CD4-positive, alpha-beta T cell (primary cell): ENCODE measurements around the gene NACC2. TPM values are rescaled to one million over a fixed set of nuclear protein-coding genes. Genes with fewer than 3 reads are reported as not detected.

Experiments used
- ATAC-seq: fragments of 200-7000 bp; cut with Tn5 transposase; one replicate; pipeline ENCODE4 v1.10.0; 2022; ENCODE audit warnings: mild to moderate bottlenecking; ENCODE audit not compliant: poor library complexity
- CTCF ChIA-PET: fragments of 350-600 bp; sonication (Branson Sonifier 250); formaldehyde crosslinking; loops from one replicate; lab custom pipeline; 2021; ENCODE audit warnings: antibody characterized with exemption, inconsistent platforms; lab: Charles Lee
- POLR2A ChIA-PET: fragments of 350-600 bp; sonication (Branson Sonifier 250); formaldehyde crosslinking; loops from one replicate; lab custom pipeline; 2021; ENCODE audit warnings: antibody characterized with exemption, inconsistent platforms; lab: Charles Lee
- DNase-seq, 14 experiments: peaks; one replicate each; pipeline ENCODE4 v3.0.0-alpha.2; 2013 to 2020; ENCODE audit warnings: mixed read lengths in 2 of 14
- H3K27ac ChIP-seq, 2 donors: one replicate each; pipeline versions ENCODE4 v1.5.1 to v1.7.0; 2013; ENCODE audit warnings: low read length in 2 of 2, low read depth in 1 of 2, mild to moderate bottlenecking in 1 of 2
- H3K27me3 ChIP-seq, 2 experiments: 1 replicate in 1 of 2; 2 replicates in 1 of 2; pipeline versions ENCODE4 v1.6.1 to v1.7.0; 2013; ENCODE audit warnings: low read length in 2 of 2, control low read depth in 1 of 2, mild to moderate bottlenecking in 1 of 2, moderate library complexity in 1 of 2; ENCODE audit not compliant: insufficient read depth in 2 of 2, control insufficient read depth in 1 of 2
- H3K36me3 ChIP-seq: one replicate; pipeline ENCODE4 v1.6.1; 2013; ENCODE audit warnings: low read length, control low read depth; ENCODE audit not compliant: insufficient read depth
- H3K4me1 ChIP-seq: one replicate; pipeline ENCODE4 v1.6.1; 2013; ENCODE audit warnings: low read length, control low read depth; ENCODE audit not compliant: insufficient read depth
- H3K4me3 ChIP-seq: one replicate; pipeline ENCODE4 v1.5.1; 2013; ENCODE audit warnings: mild to moderate bottlenecking, low read length, moderate library complexity
- H3K9me3 ChIP-seq, 2 experiments: 1 replicate in 1 of 2; 2 replicates in 1 of 2; pipeline versions ENCODE4 v1.6.1 to v1.7.0; 2013; ENCODE audit warnings: low read length in 2 of 2, mild to moderate bottlenecking in 2 of 2, control low read depth in 1 of 2, moderate library complexity in 1 of 2; ENCODE audit not compliant: control insufficient read depth in 1 of 2, insufficient read depth in 1 of 2
- H3K27ac Mint-ChIP-seq: one replicate; pipeline ENCODE4 v1.8.0; 2020; ENCODE audit warnings: mixed read lengths
- H3K27me3 Mint-ChIP-seq: one replicate; pipeline ENCODE4 v1.8.0; 2021; ENCODE audit warnings: mixed read lengths
- H3K36me3 Mint-ChIP-seq: one replicate; pipeline ENCODE4 v1.8.0; 2021; ENCODE audit warnings: low read depth, mixed read lengths
- H3K4me1 Mint-ChIP-seq: one replicate; pipeline ENCODE4 v1.8.0; 2021; ENCODE audit warnings: low read depth, mixed read lengths
- H3K4me3 Mint-ChIP-seq: one replicate; pipeline ENCODE4 v1.8.0; 2020; ENCODE audit warnings: mild to moderate bottlenecking, mixed read lengths
- H3K9me3 Mint-ChIP-seq: one replicate; pipeline ENCODE4 v1.8.0; 2020; ENCODE audit warnings: mixed read lengths
- intact Hi-C, 2 experiments: fragments of 100-400 bp; cut with DNase I in 1 of 2; cut with micrococcal nuclease in 1 of 2; formaldehyde crosslinking; loops; one replicate each; pipeline versions ENCODE4 v1.15.1 to v1.9.0; 2023 to 2025; cut with DNase I, micrococcal nuclease
- total RNA-seq, 174 experiments: library from RNA in 2 of 174; stranded (reverse) in 2 of 174; gene quantifications; one replicate each; pipeline ENCODE4 v1.2.3 and lab custom pipeline; 2021 to 2026
- TF ChIP-seq, protein P1 (sequence below): fragments of 200-600 bp; IDR thresholded peaks from one replicate; pipeline ENCODE4 v1.8.0; 2022; ENCODE audit warnings: antibody characterized with exemption, mild to moderate bottlenecking

The NACC2 gene
- total RNA-seq, 2 experiments from 2014 or later, result 2.1 to 2.7 TPM

DNA sequence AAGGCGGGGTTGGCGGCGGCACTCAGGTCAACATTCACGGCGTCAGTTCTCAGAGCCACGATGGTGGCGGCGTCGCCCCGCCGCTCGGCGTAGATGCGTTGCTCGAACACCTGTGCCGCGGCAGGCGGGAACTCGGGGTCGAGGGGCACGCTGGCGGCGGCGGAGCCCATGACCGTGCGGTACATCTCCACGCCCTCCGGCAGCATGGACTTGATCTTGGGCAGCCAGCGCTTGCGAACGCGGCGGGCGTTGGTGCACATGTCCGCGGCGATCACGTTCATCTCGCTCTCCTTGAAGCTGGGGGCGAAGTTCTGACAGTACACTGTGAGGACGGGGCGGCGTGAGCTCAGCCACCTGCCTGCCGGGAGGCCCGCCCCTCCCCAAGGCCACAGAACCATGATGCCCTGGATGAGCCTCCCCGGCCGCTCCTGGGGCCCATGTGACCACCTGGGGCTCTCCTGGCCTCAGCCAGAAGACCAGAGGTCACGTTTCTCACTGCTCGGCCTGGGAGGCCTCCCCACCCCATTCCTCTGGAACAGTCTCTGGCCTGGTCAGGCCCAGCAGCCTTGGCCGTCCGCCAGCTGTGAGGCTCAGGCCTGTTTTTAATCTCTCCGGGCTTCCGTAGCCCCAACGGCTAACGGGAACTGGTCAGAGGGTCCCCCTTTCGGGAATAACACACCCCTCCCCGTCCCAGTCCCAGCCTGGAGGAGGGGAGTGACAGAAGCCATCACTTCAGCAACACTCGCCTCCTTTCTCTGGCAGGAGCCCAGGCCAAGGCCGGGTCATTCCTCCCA lies 83.2 kb downstream of the NACC2 start:
- POLR2A ChIA-PET, result no interaction called here
- H3K9me3 ChIP-seq, result no peaks in the 10 kb centered on the region
- Mint-ChIP-seq H3K4me1 (no peaks in the 10 kb centered on the region), H3K4me3 (no peak overlapping the region), H3K9me3 (no peaks in the 10 kb centered on the region), H3K27ac (no peak overlapping the region), H3K36me3 (no peaks in the 10 kb centered on the region), H3K27me3 (no peaks in the 10 kb centered on the region)
- H3K4me1 ChIP-seq, result no peaks in the 10 kb centered on the region
- H3K36me3 ChIP-seq, result peaks cover 19% of the 10 kb centered on the region
- TF ChIP-seq, protein P1, sequence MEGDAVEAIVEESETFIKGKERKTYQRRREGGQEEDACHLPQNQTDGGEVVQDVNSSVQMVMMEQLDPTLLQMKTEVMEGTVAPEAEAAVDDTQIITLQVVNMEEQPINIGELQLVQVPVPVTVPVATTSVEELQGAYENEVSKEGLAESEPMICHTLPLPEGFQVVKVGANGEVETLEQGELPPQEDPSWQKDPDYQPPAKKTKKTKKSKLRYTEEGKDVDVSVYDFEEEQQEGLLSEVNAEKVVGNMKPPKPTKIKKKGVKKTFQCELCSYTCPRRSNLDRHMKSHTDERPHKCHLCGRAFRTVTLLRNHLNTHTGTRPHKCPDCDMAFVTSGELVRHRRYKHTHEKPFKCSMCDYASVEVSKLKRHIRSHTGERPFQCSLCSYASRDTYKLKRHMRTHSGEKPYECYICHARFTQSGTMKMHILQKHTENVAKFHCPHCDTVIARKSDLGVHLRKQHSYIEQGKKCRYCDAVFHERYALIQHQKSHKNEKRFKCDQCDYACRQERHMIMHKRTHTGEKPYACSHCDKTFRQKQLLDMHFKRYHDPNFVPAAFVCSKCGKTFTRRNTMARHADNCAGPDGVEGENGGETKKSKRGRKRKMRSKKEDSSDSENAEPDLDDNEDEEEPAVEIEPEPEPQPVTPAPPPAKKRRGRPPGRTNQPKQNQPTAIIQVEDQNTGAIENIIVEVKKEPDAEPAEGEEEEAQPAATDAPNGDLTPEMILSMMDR, result no peak
- ATAC-seq, result no peak
- peak in 1 of 14 experiments; percentile 2 for DNase-seq
- CTCF ChIA-PET, result no interaction called here
- no peak overlapping the region for H3K4me3 ChIP-seq
- intact Hi-C loops, result no loop called here
- no peaks in the 10 kb centered on the region for H3K27me3 ChIP-seq
- H3K27ac ChIP-seq, result no peak overlapping the region

DNA sequence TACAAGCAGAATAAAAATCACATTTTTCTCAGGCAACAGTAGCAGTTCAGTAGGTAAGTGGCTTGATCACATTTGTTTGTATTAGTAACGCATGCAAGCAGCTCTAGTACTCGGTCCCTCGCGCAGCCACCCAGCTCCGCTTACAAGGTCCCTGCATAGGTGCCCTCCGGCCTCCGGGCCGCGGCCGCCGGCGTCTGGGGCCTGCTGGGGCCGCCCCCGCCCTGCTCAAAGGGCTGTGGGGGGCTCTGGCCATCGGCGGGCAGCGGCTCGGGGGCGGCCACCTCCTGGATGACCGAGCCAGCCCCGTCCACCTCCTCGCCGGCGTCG lies 83.8 kb downstream of the NACC2 start:
- H3K9me3 ChIP-seq, result no peaks in the 10 kb centered on the region
- ChIA-PET CTCF (no interaction called here), POLR2A (no interaction called here)
- no peaks in the 10 kb centered on the region for H3K27me3 ChIP-seq
- Mint-ChIP-seq H3K4me3 (no peak overlapping the region), H3K27ac (no peak overlapping the region), H3K4me1 (no peaks in the 10 kb centered on the region), H3K27me3 (no peaks in the 10 kb centered on the region), H3K36me3 (no peaks in the 10 kb centered on the region), H3K9me3 (no peaks in the 10 kb centered on the region)
- no peaks in the 10 kb centered on the region for H3K4me1 ChIP-seq
- intact Hi-C loops, result no loop called here
- DNase-seq (no peak), ATAC-seq (no peak)
- H3K27ac ChIP-seq, result no peak overlapping the region
- H3K4me3 ChIP-seq, result no peak overlapping the region
- TF ChIP-seq, protein P1, result no peak
- peaks cover 19% of the 10 kb centered on the region for H3K36me3 ChIP-seq

DNA sequence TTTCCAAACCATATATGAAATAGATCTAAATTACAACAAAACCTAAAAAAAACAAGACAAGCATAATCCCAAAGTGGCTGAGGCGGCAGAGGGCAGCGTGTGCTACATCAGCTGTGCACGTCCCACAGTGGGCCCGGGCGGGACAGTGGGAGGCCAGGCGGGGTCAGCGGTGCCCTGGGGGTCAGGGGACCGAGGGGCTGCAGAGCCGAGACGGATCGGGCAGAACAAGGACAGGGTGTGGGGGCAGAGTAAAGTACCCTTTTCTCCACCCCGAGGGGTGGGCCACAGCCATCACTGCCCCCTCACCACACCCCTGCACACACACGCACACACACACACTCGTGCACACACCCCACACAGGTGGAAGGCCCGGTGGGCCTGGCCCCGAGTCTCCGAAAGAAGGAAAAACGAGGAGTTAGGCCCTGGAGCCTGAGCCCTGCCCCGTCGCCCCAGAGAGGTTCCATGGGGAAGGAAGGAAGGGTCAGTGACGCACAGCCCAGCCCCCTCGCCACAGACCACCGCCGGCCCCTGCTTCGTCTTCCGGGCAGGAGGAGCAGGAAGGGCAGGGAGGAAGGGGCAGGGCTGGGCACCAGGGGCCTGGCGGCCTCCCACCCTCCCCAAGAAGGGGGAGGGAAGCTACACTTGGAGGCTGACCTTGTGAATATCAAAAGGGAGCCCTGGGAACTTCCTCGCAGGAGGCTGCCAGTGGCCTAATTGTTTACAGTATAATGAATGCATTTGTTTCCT lies 84.3 kb downstream of the NACC2 start:
- Mint-ChIP-seq H3K27ac (no peak overlapping the region), H3K27me3 (no peaks in the 10 kb centered on the region), H3K4me1 (no peaks in the 10 kb centered on the region), H3K36me3 (no peaks in the 10 kb centered on the region), H3K4me3 (no peak overlapping the region), H3K9me3 (no peaks in the 10 kb centered on the region)
- peaks cover 19% of the 10 kb centered on the region for H3K36me3 ChIP-seq
- ATAC-seq, result no peak
- intact Hi-C loops, result no loop called here
- no peak overlapping the region for H3K27ac ChIP-seq
- POLR2A ChIA-PET, result no interaction called here
- H3K4me3 ChIP-seq, result no peak overlapping the region
- TF ChIP-seq, protein P1, result no peak
- H3K4me1 ChIP-seq, result no peaks in the 10 kb centered on the region
- no peaks in the 10 kb centered on the region for H3K9me3 ChIP-seq
- CTCF ChIA-PET, result no interaction called here
- no peaks in the 10 kb centered on the region for H3K27me3 ChIP-seq
- no peak for DNase-seq
